Natural killer cell (primary cell): ENCODE data around the gene AQP3. TPM values are rescaled to one million over a fixed set of nuclear protein-coding genes. Genes with fewer than 3 reads are reported as not detected.

Source experiments
- ATAC-seq, 3 donors: fragments of 150-1000 bp in 2 of 3; fragments of 200-7000 bp in 1 of 3; cut with Tn5 transposase; 1 replicate in 1 of 3; 2 replicates in 2 of 3; pipeline ENCODE4 v1.10.0; 2021; ENCODE audit warnings: mild to moderate bottlenecking in 2 of 3, moderate library complexity in 2 of 3
- DNase-seq, 2 donors: peaks; one replicate each; pipeline versions ENCODE4 v3.0.0 to v3.0.0-alpha.2; 2013 to 2021; ENCODE audit warnings: mixed read lengths in 1 of 2
- H3K27ac ChIP-seq: one replicate; pipeline ENCODE4 v1.5.1; 2013; ENCODE audit warnings: mild to moderate bottlenecking, low read length
- H3K27me3 ChIP-seq: one replicate; pipeline ENCODE4 v1.6.1; 2013; ENCODE audit warnings: low read length; ENCODE audit not compliant: control insufficient read depth, insufficient read depth
- H3K36me3 ChIP-seq: one replicate; pipeline ENCODE4 v1.6.1; 2013; ENCODE audit warnings: low read length; ENCODE audit not compliant: control insufficient read depth, insufficient read depth
- H3K4me1 ChIP-seq: one replicate; pipeline ENCODE4 v1.6.1; 2013; ENCODE audit warnings: low read length; ENCODE audit not compliant: control insufficient read depth, insufficient read depth
- H3K4me3 ChIP-seq: one replicate; pipeline ENCODE4 v1.5.1; 2013; ENCODE audit warnings: low read length
- H3K9me3 ChIP-seq: one replicate; pipeline ENCODE4 v1.6.1; 2013; ENCODE audit warnings: low read length; ENCODE audit not compliant: control insufficient read depth, insufficient read depth
- H3K27ac Mint-ChIP-seq, 2 donors: one replicate each; pipeline ENCODE4 v1.8.0; 2022; ENCODE audit warnings: mild to moderate bottlenecking in 2 of 2, mixed read lengths in 2 of 2, moderate library complexity in 1 of 2
- H3K27me3 Mint-ChIP-seq, 2 donors: one replicate each; pipeline ENCODE4 v1.8.0; 2022; ENCODE audit warnings: low read depth in 2 of 2, mixed read lengths in 2 of 2
- H3K36me3 Mint-ChIP-seq: one replicate; pipeline ENCODE4 v1.8.0; 2022; ENCODE audit warnings: mixed read lengths
- H3K4me1 Mint-ChIP-seq, 2 donors: one replicate each; pipeline ENCODE4 v1.8.0; 2022; ENCODE audit warnings: mixed read lengths in 2 of 2
- H3K4me3 Mint-ChIP-seq: one replicate; pipeline ENCODE4 v1.8.0; 2022; ENCODE audit warnings: mild to moderate bottlenecking, moderate library complexity, mixed read lengths
- H3K9me3 Mint-ChIP-seq, 2 donors: one replicate each; pipeline ENCODE4 v1.8.0; 2022; ENCODE audit warnings: mixed read lengths in 2 of 2
- WGBS: methylation state at CpG from one replicate; pipeline ENCODE4 v1.1.7; 2013; ENCODE audit warnings: missing lambda C conversion rate; ENCODE audit not compliant: insufficient coverage; 5-methylcytosine and 5-hydroxymethylcytosine counted together
- intact Hi-C: fragments of 100-400 bp; cut with micrococcal nuclease; formaldehyde crosslinking; loops from one replicate; pipeline ENCODE4 v1.14.2; 2022
- total RNA-seq, 4 donors: library from RNA; stranded (reverse); fragments of 120-200 nt in 1 of 4; gene quantifications; one replicate each; pipeline versions ENCODE4 v1.2.3 to v1.2.4, GENCODE V29; 2013 to 2022
- TF ChIP-seq, protein P1 (sequence below): fragments of 200-600 bp; IDR thresholded peaks from one replicate; pipeline ENCODE4 v1.8.0; 2022; ENCODE audit warnings: antibody characterized with exemption

AQP3 gene
- total RNA-seq, 3 donors from 2014 or later (not counting 1 experiment from before 2014, with no cell fraction given), result 3.9 to 12.7 (median 6.1) TPM

GRCh38 chr9:33480976-33481375, 33.6 kb upstream of the AQP3 start:
- Histone ChIP-seq H3K4me3 (no peak overlapping the region), H3K9me3 (no peaks in the 10 kb centered on the region), H3K27me3 (no peaks in the 10 kb centered on the region), H3K27ac (no peak overlapping the region), H3K4me1 (no peaks in the 10 kb centered on the region), H3K36me3 (no peaks in the 10 kb centered on the region)
- Mint-ChIP-seq H3K4me3 (no peak overlapping the region), H3K27ac (no peak overlapping the region), H3K36me3 (no peaks in the 10 kb centered on the region), H3K4me1 (no peaks in the 10 kb centered on the region), H3K27me3 (no peaks in the 10 kb centered on the region), H3K9me3 (no peaks in the 10 kb centered on the region)
- DNase-seq (no peak), ATAC-seq (no peak)
- WGBS, result 92% methylated on average over 6 of the region's 6 CpGs
- intact Hi-C loops, result no loop called here
- TF ChIP-seq, protein P1, sequence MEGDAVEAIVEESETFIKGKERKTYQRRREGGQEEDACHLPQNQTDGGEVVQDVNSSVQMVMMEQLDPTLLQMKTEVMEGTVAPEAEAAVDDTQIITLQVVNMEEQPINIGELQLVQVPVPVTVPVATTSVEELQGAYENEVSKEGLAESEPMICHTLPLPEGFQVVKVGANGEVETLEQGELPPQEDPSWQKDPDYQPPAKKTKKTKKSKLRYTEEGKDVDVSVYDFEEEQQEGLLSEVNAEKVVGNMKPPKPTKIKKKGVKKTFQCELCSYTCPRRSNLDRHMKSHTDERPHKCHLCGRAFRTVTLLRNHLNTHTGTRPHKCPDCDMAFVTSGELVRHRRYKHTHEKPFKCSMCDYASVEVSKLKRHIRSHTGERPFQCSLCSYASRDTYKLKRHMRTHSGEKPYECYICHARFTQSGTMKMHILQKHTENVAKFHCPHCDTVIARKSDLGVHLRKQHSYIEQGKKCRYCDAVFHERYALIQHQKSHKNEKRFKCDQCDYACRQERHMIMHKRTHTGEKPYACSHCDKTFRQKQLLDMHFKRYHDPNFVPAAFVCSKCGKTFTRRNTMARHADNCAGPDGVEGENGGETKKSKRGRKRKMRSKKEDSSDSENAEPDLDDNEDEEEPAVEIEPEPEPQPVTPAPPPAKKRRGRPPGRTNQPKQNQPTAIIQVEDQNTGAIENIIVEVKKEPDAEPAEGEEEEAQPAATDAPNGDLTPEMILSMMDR, result no peak

DNA sequence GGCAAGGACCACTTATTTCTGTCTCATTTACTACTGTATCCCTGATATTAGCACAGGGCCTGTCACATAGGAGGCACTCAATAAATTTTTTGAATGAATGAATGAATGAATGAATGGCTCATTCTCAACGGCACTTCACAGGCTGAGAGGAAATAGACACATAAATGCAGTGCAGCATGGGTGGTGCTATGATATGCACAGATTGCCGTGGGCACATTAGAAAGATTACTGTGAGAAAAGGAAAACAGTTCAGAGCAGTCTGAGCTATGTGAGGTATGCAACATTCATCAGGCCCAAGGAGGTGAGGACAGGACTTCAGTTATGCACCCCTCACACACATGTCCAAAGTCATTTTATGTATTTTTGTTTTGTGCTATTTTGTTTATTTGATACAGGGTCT, 32.7 kb upstream of the AQP3 start:
- H3K4me3 Mint-ChIP-seq, result no peak overlapping the region
- Histone ChIP-seq H3K27me3 (no peaks in the 10 kb centered on the region), H3K27ac (no peak overlapping the region)

GRCh38 chr9:33476503-33476902, 29.1 kb upstream of the AQP3 start:
- no peaks in the 10 kb centered on the region for H3K9me3 Mint-ChIP-seq
- Histone ChIP-seq H3K27me3 (no peaks in the 10 kb centered on the region), H3K27ac (no peak overlapping the region), H3K4me1 (peaks cover 15% of the 10 kb centered on the region), H3K9me3 (no peaks in the 10 kb centered on the region), H3K36me3 (peaks cover 5% of the 10 kb centered on the region), H3K4me3 (no peak overlapping the region)
- 96% methylated on average over 10 of the region's 10 CpGs for WGBS
- H3K36me3 Mint-ChIP-seq, result peaks cover 4% of the 10 kb centered on the region
- no peaks in the 10 kb centered on the region for H3K27me3 Mint-ChIP-seq
- TF ChIP-seq, protein P1, result no peak
- peaks cover 18 to 19% of the 10 kb centered on the region in 2 donors for H3K4me1 Mint-ChIP-seq
- DNase-seq (no peak), ATAC-seq (no peak)
- intact Hi-C loops, result loop anchor here (10.0 kb wide), 1 partner anchor 212 kb away; the partner anchor contains the start of genes BAG1 and CHMP5
- no peak overlapping the region for H3K4me3 Mint-ChIP-seq
- no peak overlapping the region for H3K27ac Mint-ChIP-seq

More for the DNA sequence above, 32.7 kb upstream of the AQP3 start:
- Histone ChIP-seq H3K4me1 (no peaks in the 10 kb centered on the region), H3K9me3 (no peaks in the 10 kb centered on the region), H3K4me3 (no peak overlapping the region), H3K36me3 (no peaks in the 10 kb centered on the region)
- intact Hi-C loops, result no loop called here
- Mint-ChIP-seq H3K4me1 (no peaks in the 10 kb centered on the region), H3K9me3 (no peaks in the 10 kb centered on the region), H3K36me3 (no peaks in the 10 kb centered on the region), H3K27ac (no peak overlapping the region), H3K27me3 (no peaks in the 10 kb centered on the region)
- TF ChIP-seq, protein P1, result no peak
- ATAC-seq (no peak), DNase-seq (no peak)
- 89% methylated on average over 2 of the region's 2 CpGs for WGBS

- Mint-ChIP-seq H3K36me3 (peaks cover 8% of the 10 kb centered on the region), H3K9me3 (no peaks in the 10 kb centered on the region), H3K27ac (no peak overlapping the region), H3K4me3 (peak overlapping the region; percentile 35), H3K4me1 (peaks cover 20 to 21% of the 10 kb centered on the region in 2 donors), H3K27me3 (no peaks in the 10 kb centered on the region)
- Histone ChIP-seq H3K9me3 (no peaks in the 10 kb centered on the region), H3K4me3 (no peak overlapping the region), H3K27ac (no peak overlapping the region), H3K4me1 (peaks cover 15% of the 10 kb centered on the region), H3K27me3 (no peaks in the 10 kb centered on the region), H3K36me3 (peaks cover 13% of the 10 kb centered on the region)
- no CpG with 5 or more reads among the region's 1 CpG for WGBS
- intact Hi-C loops, result loop anchor here (10.0 kb wide), 1 partner anchor 211 kb away; the partner anchor contains the start of genes BAG1 and CHMP5
- TF ChIP-seq, protein P1, result no peak
- peak in 1 of 2 donors; percentile 5 for DNase-seq
- ATAC-seq, result no peak
Observed at GRCh38 chr9:33475357-33475756, 28.0 kb upstream of the AQP3 start.
